ENCODE data around the gene CDH11. TPM values are rescaled to one million over a fixed set of nuclear protein-coding genes. Genes with fewer than 3 reads are reported as not detected.

Gene CDH11
- total and polyA plus RNA-seq, 10 of the 15 experiments (the other 5 are each of a cell fraction or from before 2014, with no cell fraction given) = 0.31 to 9.7 (median 0.87) TPM

DNA sequence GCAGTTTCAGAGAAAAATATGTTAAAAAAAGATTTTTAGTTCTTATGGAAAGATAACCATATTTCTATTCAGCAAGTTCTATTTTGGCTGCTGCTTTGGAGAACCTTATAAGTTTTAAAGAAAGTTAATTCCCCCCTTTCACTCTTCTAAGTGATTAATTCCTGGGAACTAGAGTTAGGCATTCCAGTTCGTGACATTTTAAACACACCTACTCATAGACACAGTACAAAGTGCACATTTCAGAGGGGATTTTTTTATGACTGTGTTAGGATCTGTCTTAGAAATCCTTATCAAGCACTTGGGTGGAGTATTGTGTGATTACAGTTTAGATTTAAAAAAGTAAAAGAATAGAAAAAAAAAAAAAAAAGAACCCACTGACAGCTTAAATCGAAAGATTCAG, 3.5 kb upstream of the CDH11 start:
- no peak overlapping the region for H3K4me2 ChIP-seq (ENCODE audit: control insufficient read depth, insufficient read depth)
- no peak for ATAC-seq
- RAD21 ChIA-PET (ENCODE audit: unreplicated experiment) = no interaction called here
- H3K27ac ChIP-seq (ENCODE audit: control insufficient read depth, insufficient read depth) = no peak overlapping the region
- DNase-seq (ENCODE audit: low read depth, low spot score) = no peak
- FAIRE-seq = no peak
- H3K79me2 ChIP-seq (ENCODE audit: control insufficient read depth, insufficient read depth, low read length) = no peaks in the 10 kb centered on the region
- SMC1A ChIA-PET (ENCODE audit: uncharacterized antibody, unreplicated experiment) = interaction anchor here (1.8 kb wide), 1 partner anchor 10 kb away, joined by 4 read pairs; no protein-coding TSS in a partner anchor
- no peaks in the 10 kb centered on the region; a peak in 1 of 4 replicates for H3K27me3 ChIP-seq (replicated peaks in 1 of 2; ENCODE audit: control insufficient read depth in 2 of 2, insufficient read depth in 2 of 2, low read length in 1 of 2)
- H3K9me3 ChIP-seq (replicated peaks; ENCODE audit: control insufficient read depth, insufficient read depth, low read length) = no peaks in the 10 kb centered on the region; the same call in 2 of the 3 replicates
- no peak overlapping the region for H3K9ac ChIP-seq (ENCODE audit: control insufficient read depth, insufficient read depth, low read length)
- H3K4me1 ChIP-seq (ENCODE audit: control insufficient read depth, insufficient read depth, low read length) = no peaks in the 10 kb centered on the region
- no TSS peak for BruUV-seq (replicated peaks)
- TF ChIP-seq, protein P1, sequence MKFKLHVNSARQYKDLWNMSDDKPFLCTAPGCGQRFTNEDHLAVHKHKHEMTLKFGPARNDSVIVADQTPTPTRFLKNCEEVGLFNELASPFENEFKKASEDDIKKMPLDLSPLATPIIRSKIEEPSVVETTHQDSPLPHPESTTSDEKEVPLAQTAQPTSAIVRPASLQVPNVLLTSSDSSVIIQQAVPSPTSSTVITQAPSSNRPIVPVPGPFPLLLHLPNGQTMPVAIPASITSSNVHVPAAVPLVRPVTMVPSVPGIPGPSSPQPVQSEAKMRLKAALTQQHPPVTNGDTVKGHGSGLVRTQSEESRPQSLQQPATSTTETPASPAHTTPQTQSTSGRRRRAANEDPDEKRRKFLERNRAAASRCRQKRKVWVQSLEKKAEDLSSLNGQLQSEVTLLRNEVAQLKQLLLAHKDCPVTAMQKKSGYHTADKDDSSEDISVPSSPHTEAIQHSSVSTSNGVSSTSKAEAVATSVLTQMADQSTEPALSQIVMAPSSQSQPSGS (IDR thresholded peaks at IDR 0.05; ENCODE audit: low read length) = no peak
- TF ChIP-seq TCF12 (IDR thresholded peaks at IDR 0.05; ENCODE audit: low read depth, low read length) (no peak), CREM (IDR thresholded peaks at IDR 0.05; ENCODE audit: low read depth) (no peak), KAT2A (conservative IDR thresholded peaks at IDR 0.05; ENCODE audit: control insufficient read depth, low read depth, low read length) (no peak), NRF1 (conservative IDR thresholded peaks at IDR 0.05; ENCODE audit: low read depth, low read length) (no peak), KDM1A (IDR thresholded peaks at IDR 0.05; ENCODE audit: borderline replicate concordance) (no peak), SMAD5 (IDR thresholded peaks at IDR 0.05; ENCODE audit: low read depth) (no peak), JUND (IDR thresholded peaks at IDR 0.05; ENCODE audit: low read depth, low read length) (no peak), TBL1XR1 (IDR thresholded peaks at IDR 0.05; ENCODE audit: low read depth, low read length) (no peak), BACH1 (IDR thresholded peaks at IDR 0.05; ENCODE audit: borderline replicate concordance) (no peak), GATAD2B (conservative IDR thresholded peaks at IDR 0.05; ENCODE audit: low read depth) (no peak), NR2C1 (IDR thresholded peaks at IDR 0.05) (no peak), FOS (IDR thresholded peaks at IDR 0.05; ENCODE audit: borderline replicate concordance, extremely low read depth, insufficient read length) (no peak), MTA2 (IDR thresholded peaks at IDR 0.05; ENCODE audit: low read depth) (no peak), DPF2 (IDR thresholded peaks at IDR 0.05) (no peak), NR2F1 (conservative IDR thresholded peaks at IDR 0.05) (no peak)
- TF ChIP-seq, protein P2, sequence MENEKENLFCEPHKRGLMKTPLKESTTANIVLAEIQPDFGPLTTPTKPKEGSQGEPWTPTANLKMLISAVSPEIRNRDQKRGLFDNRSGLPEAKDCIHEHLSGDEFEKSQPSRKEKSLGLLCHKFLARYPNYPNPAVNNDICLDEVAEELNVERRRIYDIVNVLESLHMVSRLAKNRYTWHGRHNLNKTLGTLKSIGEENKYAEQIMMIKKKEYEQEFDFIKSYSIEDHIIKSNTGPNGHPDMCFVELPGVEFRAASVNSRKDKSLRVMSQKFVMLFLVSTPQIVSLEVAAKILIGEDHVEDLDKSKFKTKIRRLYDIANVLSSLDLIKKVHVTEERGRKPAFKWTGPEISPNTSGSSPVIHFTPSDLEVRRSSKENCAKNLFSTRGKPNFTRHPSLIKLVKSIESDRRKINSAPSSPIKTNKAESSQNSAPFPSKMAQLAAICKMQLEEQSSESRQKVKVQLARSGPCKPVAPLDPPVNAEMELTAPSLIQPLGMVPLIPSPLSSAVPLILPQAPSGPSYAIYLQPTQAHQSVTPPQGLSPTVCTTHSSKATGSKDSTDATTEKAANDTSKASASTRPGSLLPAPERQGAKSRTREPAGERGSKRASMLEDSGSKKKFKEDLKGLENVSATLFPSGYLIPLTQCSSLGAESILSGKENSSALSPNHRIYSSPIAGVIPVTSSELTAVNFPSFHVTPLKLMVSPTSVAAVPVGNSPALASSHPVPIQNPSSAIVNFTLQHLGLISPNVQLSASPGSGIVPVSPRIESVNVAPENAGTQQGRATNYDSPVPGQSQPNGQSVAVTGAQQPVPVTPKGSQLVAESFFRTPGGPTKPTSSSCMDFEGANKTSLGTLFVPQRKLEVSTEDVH (IDR thresholded peaks at IDR 0.05; ENCODE audit: low read depth, partially characterized antibody) = no peak
- TF ChIP-seq, protein P3, sequence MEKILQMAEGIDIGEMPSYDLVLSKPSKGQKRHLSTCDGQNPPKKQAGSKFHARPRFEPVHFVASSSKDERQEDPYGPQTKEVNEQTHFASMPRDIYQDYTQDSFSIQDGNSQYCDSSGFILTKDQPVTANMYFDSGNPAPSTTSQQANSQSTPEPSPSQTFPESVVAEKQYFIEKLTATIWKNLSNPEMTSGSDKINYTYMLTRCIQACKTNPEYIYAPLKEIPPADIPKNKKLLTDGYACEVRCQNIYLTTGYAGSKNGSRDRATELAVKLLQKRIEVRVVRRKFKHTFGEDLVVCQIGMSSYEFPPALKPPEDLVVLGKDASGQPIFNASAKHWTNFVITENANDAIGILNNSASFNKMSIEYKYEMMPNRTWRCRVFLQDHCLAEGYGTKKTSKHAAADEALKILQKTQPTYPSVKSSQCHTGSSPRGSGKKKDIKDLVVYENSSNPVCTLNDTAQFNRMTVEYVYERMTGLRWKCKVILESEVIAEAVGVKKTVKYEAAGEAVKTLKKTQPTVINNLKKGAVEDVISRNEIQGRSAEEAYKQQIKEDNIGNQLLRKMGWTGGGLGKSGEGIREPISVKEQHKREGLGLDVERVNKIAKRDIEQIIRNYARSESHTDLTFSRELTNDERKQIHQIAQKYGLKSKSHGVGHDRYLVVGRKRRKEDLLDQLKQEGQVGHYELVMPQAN (conservative IDR thresholded peaks at IDR 0.05) = no peak
- TF ChIP-seq, protein P4, sequence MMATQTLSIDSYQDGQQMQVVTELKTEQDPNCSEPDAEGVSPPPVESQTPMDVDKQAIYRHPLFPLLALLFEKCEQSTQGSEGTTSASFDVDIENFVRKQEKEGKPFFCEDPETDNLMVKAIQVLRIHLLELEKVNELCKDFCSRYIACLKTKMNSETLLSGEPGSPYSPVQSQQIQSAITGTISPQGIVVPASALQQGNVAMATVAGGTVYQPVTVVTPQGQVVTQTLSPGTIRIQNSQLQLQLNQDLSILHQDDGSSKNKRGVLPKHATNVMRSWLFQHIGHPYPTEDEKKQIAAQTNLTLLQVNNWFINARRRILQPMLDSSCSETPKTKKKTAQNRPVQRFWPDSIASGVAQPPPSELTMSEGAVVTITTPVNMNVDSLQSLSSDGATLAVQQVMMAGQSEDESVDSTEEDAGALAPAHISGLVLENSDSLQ (IDR thresholded peaks at IDR 0.05) = no peak
- POLR2A ChIA-PET = no interaction called here
- H3K4me3 ChIP-seq = no peak overlapping the region
- in situ Hi-C loops (cut with MboI) = no loop called here
- 0% methylated on average over 2 of the region's 2 CpGs for WGBS (ENCODE audit: insufficient coverage, insufficient replicate concordance, low lambda C conversion rate, missing lambda C conversion rate)
- no peak overlapping the region for H2AFZ ChIP-seq (ENCODE audit: control insufficient read depth, low read depth, low read length)
- H3K36me3 ChIP-seq (ENCODE audit: control insufficient read depth in 2 of 2, insufficient read depth in 2 of 2, low read length in 1 of 2) = no peaks in the 10 kb centered on the region
- intact Hi-C loops (cut with micrococcal nuclease; ENCODE audit: unreplicated experiment) = no loop called here
- CTCF ChIA-PET = no interaction called here
- H4K20me1 ChIP-seq (ENCODE audit: control insufficient read depth, insufficient read depth) = no peaks in the 10 kb centered on the region

Data from GM12878 (cell line).